GM19035 (cell line): ENCODE measurements around the gene CKS1B.

Experiments
- ATAC-seq: cut with Tn5 transposase; IDR thresholded peaks from one replicate; pipeline ENCODE4 v1.9.1; 2021; ENCODE audit not compliant: unreplicated experiment

CKS1B gene

GRCh38 chr1:155000726-155001424, 26.4 kb downstream of the CKS1B start:
- ATAC-seq: peak; percentile 38

- ATAC-seq: no peak
These were observed 26.9 kb downstream of the CKS1B start for GRCh38 chr1:155001425-155001674.

- ATAC-seq: peak; percentile 58
These were observed 27.4 kb downstream of the CKS1B start for GRCh38 chr1:155001675-155002463.

GRCh38 chr1:155002464-155003226, 28.2 kb downstream of the CKS1B start, which contains the start of gene ZBTB7B:
Gene ZBTB7B, plus strand, starts transcription at chr1:155002802. Its CDS starts 11,859 bp downstream, at chr1:155014661.
- ATAC-seq: peak; percentile 2

- no peak for ATAC-seq
These were observed 28.8 kb downstream of the CKS1B start for GRCh38 chr1:155003227-155003765.

GRCh38 chr1:155003766-155004351, 29.4 kb downstream of the CKS1B start:
- no peak for ATAC-seq

GRCh38 chr1:155004352-155005075, 30.0 kb downstream of the CKS1B start:
- no peak for ATAC-seq

GRCh38 chr1:155005076-155006011, 30.9 kb downstream of the CKS1B start:
- no peak for ATAC-seq

- no peak for ATAC-seq
These were observed 32.2 kb downstream of the CKS1B start for GRCh38 chr1:155006601-155007101.

GRCh38 chr1:155007251-155007828, 32.9 kb downstream of the CKS1B start:
- no peak for ATAC-seq

GRCh38 chr1:155008015-155008941, 33.8 kb downstream of the CKS1B start:
- ATAC-seq: no peak

- ATAC-seq: no peak
These were observed 34.8 kb downstream of the CKS1B start for GRCh38 chr1:155009221-155009711.

GRCh38 chr1:155009742-155010141, 35.3 kb downstream of the CKS1B start:
- ATAC-seq: no peak

- ATAC-seq: no peak
These were observed 35.9 kb downstream of the CKS1B start for GRCh38 chr1:155010211-155010918.

- ATAC-seq: no peak
These were observed 36.5 kb downstream of the CKS1B start for GRCh38 chr1:155011004-155011416.

- no peak for ATAC-seq
These were observed 37.0 kb downstream of the CKS1B start for GRCh38 chr1:155011437-155012025.
